ENCODE measurements around the gene UPF1.

UPF1 gene

DNA sequence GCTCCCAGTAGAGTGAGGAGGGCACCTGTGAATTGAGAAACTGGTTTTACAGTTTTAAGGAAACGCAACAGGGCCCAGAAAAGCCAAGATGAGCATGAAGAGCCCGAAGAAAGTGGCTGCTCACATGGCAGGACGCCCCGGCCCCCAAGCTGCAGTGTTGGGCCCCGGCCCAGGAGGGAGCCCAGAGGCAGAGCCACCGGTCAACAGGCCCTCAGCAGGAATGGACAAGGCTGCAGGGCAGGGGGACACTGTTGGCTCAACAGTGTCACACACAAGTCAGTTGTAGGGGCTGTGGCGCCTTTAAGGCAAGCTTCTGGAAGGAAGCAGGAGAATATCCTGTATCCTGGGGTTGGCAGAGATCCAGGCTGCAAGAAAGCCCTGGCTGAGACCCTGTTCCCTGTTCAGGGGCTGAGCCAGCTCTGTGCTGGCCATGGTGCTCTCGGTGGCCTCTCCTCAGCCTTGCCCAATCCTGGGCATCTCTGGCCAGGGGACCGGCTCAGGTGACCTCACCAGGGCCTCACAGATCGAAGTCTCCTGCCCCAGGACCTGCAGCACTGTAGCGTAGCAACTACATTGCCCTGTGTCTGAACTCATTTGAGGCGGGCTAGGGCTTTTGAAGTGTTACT is 28.0 kb downstream of the UPF1 start:
- no peak for DNase-seq

DNA sequence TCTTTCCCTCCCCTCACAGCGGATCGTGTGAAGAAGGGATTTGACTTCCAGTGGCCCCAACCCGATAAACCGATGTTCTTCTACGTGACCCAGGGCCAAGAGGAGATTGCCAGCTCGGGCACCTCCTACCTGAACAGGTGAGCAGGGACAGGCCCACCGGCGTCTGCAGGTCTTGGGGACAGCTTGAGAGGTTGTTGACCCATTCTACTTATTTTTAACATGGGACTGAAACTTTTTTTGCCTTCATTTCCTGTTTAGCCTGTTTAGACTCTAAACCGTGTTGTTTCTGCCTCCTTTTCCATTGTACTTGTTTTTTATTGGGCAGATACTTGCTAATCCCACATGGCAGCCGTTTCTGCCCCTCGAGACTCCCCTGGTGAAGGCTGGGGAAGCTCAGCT is 28.5 kb downstream of the UPF1 start:
- DNase-seq: no peak

DNA sequence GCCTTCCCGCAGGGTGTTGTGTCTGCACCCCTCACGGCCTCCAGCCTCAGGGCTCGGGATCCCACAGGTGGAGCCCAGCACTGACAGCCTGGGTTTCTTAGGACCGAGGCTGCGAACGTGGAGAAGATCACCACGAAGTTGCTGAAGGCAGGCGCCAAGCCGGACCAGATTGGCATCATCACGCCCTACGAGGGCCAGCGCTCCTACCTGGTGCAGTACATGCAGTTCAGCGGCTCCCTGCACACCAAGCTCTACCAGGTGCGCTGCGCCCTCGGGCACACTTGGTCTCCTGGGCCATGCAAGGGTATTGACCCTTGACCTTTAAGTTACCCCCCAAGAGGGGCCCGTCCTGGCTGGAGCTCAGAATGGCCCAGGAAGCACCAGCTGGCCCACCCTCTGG is 29.0 kb downstream of the UPF1 start:
- DNase-seq: no peak

DNA sequence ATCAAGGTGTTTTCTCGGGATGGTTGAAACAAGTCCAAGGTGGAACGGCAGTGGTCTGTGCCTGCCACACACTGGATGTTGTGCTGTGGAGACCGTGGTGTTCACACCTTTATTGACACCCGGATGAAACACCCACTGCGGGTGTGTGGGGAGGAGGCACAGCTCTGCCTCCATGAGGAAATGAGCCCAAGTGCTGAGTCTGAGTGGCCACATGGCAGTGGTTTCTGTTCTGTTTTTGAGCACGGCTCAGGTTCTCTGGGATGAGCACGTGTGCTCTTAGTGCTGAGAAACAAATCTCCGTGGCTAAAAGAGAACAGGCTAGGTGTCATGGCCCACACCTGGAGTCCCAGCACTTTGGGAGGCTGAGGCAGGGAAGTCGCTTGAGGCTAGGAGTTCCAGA is 29.5 kb downstream of the UPF1 start:
- no peak for DNase-seq

DNA sequence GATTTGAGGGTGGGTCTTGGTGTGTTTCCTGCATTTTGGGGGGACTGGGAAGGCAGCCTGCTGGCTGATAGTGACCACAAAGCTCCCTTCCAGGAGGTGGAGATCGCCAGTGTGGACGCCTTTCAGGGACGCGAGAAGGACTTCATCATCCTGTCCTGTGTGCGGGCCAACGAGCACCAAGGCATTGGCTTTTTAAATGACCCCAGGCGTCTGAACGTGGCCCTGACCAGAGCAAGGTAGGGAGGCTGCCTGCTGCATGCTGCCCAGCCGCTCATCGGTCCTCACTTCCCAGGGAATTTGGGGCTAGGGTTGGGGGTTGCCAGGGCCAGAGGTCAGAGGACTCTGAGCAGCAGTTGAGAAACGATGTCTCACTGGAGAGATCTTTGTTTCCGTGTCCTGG is 30.2 kb downstream of the UPF1 start:
- no peak for DNase-seq

DNA sequence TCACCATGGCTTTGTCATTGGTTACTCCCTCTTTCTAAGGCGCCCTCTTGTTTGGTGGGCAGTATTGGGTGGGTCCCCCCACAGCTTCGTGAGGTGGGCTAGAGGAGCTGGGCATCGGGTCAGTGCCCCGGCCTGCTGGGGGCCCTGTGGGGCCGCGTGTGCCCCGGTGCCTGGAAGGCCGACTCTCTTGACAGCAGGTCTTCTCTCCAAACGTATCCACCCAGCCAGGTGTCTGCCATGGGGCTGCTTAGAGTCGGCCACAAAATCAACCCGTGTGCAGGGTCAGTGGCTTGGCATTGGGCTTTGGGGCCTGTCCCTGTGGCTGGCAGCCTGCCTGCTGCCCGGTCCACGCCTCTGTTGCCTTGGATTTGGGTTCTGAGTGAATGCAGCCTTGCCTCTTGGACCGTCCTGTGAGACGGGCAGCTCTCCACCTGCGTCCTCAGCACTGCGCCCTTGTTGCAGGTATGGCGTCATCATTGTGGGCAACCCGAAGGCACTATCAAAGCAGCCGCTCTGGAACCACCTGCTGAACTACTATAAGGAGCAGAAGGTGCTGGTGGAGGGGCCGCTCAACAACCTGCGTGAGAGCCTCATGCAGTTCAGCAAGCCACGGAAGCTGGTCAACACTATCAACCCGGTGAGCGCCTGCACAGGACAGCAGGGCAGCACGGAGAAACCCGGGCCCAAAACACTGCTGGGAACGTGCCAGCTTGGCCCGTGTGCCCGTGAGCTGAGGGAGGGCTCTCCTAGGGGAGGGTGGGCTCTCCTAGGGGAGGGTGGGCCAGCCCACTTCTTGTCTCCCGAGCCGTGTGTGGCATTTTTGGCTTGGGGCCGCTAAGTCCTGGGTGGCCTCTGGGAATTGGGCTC is 31.4 kb downstream of the UPF1 start:
- DNase-seq: no peak

DNA sequence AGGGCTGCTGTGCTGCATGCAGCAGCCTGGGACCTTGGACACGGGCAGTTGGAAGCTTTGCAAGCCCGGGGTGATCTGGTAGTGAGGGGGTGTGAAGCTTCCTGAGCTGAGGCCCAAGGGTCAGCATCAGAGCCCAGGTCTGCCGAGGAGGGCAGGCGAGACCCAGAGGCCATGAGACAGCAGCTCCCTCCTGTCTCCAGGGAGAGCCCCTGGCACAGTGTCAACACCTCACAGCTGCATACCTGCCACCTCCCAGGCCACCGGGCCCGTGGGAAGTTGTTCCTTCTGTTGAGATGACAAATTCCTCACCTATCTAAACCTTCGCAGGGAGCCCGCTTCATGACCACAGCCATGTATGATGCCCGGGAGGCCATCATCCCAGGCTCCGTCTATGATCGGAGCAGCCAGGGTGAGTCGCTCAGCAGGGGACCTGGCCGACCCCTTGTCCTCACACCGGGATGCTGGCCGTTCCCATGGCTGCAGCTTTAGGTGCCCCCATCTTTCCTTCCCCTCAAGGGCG is 32.1 kb downstream of the UPF1 start:
- DNase-seq: no peak

DNA sequence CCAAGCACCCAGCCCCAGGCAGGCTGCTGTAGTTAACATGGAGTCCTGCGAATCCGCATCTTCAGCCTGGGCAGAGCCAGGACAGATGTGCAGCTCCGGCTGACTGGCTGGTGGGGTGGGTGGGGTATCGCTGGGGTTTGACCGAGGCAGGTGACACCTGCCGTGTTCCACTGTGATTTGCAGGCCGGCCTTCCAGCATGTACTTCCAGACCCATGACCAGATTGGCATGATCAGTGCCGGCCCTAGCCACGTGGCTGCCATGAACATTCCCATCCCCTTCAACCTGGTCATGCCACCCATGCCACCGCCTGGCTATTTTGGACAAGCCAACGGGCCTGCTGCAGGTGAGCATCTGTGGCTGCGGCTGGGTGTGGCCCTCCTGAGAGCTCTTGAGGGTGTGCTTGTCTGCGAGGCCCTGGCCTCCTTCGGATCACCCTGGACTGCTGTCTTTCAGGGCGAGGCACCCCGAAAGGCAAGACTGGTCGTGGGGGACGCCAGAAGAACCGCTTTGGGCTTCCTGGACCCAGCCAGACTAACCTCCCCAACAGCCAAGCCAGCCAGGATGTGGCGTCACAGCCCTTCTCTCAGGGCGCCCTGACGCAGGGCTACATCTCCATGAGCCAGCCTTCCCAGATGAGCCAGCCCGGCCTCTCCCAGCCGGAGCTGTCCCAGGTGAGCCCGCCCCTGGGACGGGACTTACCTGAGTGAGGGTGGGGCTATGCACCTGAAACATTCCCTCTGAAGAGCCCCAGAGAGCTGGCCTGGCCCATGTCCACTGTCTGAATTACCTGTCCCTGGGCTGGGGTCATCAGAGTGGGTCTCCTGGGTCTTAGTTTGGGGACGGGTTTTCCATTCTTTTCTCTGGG is 33.6 kb downstream of the UPF1 start:
- no peak for DNase-seq

DNA sequence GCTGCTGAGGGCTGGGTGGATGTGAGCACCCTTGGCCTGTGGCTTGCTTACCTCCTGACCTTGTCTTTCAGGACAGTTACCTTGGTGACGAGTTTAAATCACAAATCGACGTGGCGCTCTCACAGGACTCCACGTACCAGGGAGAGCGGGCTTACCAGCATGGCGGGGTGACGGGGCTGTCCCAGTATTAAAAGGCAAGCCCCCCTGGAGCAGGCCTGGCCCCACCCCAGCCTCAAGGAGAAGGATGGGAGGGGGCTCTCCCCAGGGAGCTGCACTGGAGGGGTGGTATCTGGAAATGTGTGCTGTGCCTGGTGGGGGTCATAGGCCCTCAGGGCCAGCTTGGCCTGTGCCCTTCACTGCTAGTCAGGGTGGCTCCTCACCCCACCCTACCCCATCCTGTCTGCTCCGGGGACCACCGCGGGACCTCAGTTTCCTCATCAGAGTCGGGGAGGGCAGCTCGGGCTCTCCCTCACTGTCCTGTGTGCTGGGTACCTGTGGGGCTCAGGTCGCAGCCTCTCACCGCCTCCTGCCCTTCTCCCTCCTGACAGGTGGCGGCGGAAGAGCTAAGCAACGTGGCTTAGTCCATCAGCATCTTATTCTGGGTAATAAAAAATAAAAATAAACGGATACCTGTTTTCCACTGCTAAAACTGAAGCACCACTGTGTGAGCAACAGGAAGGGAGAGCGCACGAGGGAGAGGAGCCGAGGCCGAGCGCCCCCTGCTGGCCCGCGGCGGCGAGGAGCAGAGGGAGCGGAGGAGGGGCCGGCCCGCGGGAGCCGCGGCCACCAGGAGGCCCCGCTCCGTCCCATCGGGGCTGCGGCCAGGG is 34.4 kb downstream of the UPF1 start:
- peak; percentile 89 for DNase-seq

DNA sequence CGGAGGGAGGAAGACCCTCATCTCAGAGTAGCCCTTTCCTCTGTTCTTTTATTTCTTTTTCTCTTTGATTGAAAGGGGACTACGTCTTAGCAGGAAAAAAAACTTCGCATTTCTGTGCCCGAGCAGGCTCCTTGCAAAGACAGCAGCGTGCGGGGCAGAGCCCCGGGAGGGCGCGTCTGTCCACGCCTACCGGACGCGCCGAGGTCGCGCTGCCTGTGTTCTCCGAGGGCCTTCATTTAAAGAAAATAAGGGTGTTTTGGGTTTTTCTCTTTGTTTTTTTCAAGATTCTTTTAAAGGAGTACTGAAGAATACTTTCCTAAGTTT is 35.0 kb downstream of the UPF1 start:
- no peak for DNase-seq

DNA sequence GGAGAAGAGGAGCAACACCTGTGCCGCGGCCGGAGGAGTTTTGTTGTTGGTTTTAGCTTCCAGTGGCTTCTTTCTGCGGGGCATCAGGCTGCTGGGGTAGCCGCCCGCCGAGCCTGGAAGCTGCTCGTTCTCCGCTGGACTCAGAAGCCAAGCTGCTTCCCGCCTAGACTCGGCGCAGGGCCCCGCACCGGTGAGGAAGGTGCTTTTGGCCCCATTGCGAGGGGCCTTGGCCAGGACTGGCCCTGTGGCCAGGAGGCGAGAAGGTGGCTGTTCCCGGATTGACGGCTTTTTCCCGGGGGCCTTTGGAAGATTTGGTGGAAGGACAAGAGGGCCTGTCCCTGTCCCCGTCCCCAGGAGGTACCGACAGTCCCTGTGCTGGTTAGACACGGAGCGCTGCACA is 35.4 kb downstream of the UPF1 start:
- no peak for DNase-seq

DNA sequence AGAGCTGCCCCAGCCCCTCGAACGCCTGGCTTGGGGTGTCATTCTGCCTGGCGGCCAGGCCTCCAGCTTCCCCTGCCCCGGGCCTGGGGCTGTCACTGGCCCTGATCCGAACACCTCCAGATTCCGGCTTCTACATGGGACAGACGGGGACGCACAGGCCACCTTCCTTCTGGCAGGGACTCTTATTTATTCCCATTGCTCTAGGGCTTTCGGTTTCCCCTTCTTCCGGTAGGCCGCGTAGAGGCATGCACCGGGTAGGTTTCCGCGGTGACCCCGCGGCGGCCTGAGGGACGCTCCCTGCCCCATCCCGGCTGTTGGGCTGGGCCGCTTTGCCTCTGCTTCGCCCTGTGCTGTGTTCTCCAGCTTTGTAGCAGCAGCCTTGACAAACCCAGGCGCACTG is 36.0 kb downstream of the UPF1 start:
- no peak for DNase-seq

DNA sequence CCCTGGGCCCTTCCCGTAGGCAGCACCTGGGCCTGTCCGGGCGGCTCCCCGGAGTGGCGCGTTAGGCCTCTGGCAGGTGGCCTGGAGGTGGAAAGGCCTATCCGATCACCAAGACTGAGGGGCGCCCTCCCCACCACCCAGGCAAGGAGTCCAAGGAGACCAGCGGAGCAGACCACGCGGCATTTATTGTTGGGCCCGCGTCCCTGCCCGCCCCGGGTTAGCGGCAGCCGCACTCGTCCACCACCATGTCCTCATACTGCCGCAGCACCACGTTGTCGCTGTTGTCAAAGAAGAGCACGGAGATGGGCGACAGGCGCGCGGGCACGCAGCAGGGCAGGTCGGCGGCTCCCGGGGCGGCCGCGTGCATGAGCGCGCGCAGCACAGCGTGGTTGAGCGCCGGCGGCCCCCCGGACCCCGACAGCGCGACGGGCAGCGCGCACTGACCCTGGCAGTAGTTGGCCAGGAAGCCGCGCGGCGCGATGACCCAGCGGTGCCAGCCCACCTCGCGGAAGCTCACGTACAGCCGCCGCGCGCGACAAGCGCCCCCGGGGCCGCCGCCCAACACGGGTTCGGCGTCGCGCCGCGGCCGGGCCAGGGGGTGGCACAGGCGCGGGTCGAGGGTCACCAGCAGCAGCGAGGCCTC is 36.7 kb downstream of the UPF1 start:
- no peak for DNase-seq

DNA sequence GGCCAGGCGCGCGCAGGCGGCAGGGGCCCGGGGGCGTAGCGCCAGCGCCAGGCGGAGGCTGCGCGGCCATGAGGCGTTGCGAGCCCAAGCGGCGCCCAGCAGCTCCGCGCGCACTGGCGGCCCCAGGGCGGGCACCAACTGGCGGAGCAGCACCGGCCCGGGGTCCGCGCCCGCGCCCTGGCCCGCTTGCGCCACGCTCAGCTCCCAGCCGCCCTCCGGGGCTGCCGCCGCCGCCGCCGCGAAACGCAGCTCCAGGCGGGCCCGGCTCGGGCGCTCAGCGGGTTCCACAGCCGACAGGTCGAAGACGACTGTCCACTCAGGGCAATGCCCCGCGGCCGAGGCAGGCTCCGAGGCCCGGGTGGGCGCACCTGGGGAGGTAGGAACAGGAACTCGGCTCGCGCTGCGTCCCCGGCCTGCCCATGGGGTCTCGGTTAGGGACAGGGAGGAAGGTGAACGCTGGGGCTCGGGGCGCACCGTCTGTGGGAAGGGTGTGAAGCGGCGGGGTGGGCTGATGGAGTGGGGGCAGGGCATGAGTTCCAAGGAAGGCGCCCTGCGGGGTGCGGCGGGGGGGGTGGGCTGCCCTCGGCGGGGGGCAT is 37.4 kb downstream of the UPF1 start:
- no peak for DNase-seq

DNA sequence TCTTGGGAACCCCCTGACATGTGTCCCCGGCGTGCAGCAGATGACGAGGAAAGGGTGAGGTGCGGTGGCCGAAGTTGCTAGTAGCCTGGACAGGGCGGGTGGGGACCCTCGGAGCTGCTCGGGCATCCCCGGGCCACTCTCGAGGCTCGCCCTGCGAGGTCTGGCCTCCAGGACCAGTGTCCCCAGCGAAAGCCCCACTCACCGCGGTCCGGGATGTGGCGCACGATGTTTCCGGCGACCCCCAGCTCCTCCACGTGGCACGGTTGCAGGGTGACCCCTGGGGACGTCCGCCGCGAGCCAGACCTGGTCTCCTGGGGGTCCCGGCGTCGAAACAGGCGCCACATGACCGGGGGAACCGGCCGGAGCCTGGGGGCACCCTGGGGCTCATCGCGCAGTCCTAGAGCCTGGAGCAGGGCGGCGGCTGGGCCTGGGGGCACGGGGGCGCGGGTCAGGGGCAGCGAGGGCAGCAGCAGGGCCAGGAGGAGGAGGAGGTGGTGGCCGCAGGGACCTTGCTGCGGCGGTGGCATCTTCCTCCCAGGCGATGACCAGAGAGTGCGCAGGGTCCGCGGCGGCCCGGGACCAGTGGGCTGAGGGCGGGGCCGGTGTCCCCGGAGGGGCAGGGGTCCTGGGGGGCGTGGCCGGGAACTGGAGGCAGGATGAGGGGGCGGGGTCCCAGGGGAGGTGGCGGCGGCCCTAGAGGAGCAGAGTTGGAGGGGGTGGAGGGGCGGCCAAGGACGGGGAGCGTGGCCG is 38.2 kb downstream of the UPF1 start:
- DNase-seq: no peak

DNA sequence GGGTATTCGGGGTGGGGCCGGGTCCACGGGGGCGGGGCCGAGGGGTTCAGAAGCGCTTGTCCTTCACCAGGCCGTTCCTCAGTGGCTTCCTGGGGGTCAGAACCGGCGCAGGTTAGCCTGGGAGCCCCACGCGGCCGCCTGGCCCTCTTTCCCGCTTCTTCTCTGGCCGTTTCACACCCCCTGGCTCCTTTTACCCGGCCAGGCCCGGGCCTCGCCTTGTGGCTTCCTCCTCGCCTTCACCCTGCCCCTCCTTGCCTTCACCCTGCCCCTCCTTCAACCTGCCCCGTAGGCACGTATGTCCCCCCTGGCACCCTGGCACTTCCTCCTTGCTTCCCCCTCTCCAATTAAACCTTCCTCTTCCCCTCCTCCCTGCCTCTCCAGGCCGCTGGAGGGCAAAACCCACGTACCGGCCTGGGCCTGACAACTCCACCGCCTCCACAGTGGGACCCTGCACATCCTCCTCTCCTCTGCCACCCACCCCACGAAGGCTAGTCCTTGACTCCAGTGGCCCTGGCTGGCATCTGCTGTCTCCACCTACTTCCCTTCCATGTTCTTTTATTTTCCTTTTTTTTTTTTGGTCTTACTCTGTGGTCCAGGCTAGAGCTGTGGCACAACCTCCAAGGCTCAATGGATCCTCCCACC is 38.9 kb downstream of the UPF1 start:
- no peak for DNase-seq

DNA sequence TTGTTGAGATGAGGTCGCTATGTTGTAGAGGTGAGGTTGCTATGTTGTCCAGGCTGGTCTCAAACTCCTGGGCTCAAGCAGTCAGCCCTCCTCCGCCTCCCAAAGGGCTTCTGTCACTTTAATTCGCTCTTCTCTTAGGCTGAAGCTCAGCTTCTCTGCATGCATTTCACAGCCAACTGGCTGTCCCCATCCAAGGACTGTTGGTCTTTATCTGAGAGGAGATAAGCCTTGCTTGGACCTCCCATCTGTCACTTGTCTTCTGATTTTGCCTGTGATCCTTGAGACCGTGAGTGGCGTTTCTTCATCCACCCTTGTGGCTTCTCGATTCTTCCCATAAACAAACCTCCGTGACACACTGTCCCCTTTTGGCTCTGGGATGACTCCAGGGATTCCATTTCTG is 39.8 kb downstream of the UPF1 start:
- no peak for DNase-seq

DNA sequence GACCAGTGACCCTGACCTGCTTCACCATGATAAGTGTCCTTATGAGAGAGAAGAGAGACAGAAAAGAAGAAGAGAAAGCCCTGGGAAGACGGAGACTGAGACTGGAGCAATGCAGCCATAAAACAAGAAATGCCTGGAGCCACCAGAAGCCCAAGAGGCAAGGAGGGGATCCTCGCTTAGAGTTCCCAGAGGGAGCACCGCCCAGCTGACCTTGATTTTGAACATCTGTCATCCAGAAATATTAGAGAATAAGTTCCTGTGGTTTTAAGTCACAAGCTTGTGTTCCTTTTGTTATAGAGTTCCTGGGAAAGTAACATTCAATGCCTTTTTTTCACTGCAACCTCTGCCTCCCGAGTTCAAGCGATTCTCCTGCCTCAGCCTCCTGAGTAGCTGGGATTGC is 44.0 kb downstream of the UPF1 start:
- no peak for DNase-seq

DNA sequence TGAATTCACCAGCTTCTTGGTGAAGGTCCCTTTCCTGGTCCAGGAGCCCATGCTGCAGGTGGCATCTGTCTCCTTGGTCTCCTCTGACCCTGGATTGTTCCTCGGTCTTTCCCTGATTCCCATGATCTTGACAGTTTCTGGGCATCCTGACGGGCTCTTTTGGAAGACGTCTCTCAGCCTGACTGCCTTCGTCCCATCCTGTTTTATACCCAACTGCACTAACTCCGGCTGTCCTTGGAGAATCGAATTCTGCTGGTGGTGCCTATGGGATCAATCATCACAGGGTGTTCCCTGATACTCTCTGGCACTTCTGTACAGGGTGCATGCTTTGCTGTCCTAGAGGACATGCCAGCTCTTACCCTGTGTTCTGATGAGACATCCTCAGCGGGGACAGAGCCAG is 45.1 kb downstream of the UPF1 start:
- DNase-seq: no peak

DNA sequence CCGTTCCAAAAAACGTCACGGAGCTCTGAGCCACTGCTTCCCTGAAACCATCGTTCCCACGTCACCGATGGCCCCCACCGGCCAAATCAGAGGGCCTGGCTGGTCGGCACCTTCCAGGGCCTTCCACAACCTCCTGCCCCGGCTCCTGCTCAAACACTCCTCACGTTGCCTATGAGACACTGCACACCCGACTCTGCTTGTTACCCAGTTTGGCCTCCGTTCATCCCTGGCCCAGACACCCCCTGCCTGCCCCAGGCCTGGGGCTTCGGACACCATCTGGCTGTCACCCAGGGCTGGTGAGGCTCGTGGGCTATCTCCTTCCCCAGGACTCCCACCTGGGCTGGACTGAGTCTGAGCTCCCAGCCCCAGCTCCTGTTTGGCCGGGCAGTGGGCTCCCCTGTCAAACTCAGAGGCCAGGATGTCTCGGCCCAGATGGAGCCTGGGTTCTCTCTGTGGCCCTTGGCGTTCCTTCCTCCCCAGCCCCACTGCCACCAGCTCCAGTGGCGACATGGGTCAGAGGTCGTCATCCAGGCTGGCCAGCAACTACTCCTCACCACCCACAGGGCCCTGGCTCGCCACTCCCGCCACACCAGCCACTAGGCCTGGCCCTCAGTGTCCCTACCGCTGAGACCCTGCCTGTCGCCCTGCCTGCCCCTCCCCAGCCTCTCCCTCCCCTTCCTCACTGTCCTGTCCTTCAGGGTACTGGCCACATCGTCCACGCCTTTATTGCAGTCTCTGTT is 46.5 kb downstream of the UPF1 start:
- DNase-seq: no peak
